Right cardiac atrium (tissue), 5 donors: ENCODE data around the gene ARPC4. TPM values are rescaled to one million over a fixed set of nuclear protein-coding genes. Genes with fewer than 3 reads are reported as not detected.

Source experiments
- ATAC-seq, 2 donors: fragments of 200-7000 bp; cut with Tn5 transposase; one replicate each; pipeline versions ENCODE4 v1.8.0 to v1.9.1; 2020; ENCODE audit warnings: moderate library complexity in 2 of 2, mild to moderate bottlenecking in 1 of 2
- DNase-seq, 3 donors: peaks; one replicate each; pipeline ENCODE4 v3.0.0-alpha.2; 2020
- H3K27ac ChIP-seq: one replicate; pipeline ENCODE4 v1.5.1; 2013; ENCODE audit warnings: mild to moderate bottlenecking, low read length, control low read depth, moderate library complexity
- H3K27me3 ChIP-seq: one replicate; pipeline ENCODE4 v1.6.1; 2013; ENCODE audit not compliant: control insufficient read depth, insufficient read depth
- H3K4me1 ChIP-seq: one replicate; pipeline ENCODE4 v1.6.1; 2013; ENCODE audit warnings: low read length; ENCODE audit not compliant: control insufficient read depth, insufficient read depth
- H3K4me3 ChIP-seq: one replicate; pipeline ENCODE4 v1.5.1; 2013; ENCODE audit warnings: low read length, control low read depth
- H3K9me3 ChIP-seq: one replicate; pipeline ENCODE4 v1.6.1; 2013; ENCODE audit warnings: low read length; ENCODE audit not compliant: control insufficient read depth
- WGBS: extraction: QIAGEN DNeasy Blood & Tissue Kit; methylation state at CpG from one replicate; pipeline ENCODE4 v1.1.7; 2013; 5-methylcytosine and 5-hydroxymethylcytosine counted together
- intact Hi-C, 4 donors: fragments of 100-400 bp; cut with DNase I; formaldehyde crosslinking; loops; one replicate each; pipeline versions ENCODE4 v1.11.0 to v1.14.0; 2022 to 2023
- polyA plus RNA-seq: library from polyadenylated mRNA; stranded (reverse); fragments of 200-250 nt; gene quantifications from one replicate; pipeline ENCODE4 v1.2.3, GENCODE V29; 2013
- total RNA-seq, 4 donors: library from RNA; stranded (reverse); fragmentation: NEBNext Ultra II Directional; extraction: Animal tissue kit (Norgen Biotek cat#: 25700); gene quantifications; one replicate each; pipeline ENCODE4 v1.2.1, GENCODE V29; 2021
- donor health status: healthy with polysubstance abuse.
- donor health status: DM: no; HTN: yes; CAD: no.
- donor health status: DM: no; HTN: no; CAD: no.
- donor health status: DM: no; HTN: yes; CAD: no; lungs with severe emphysema.
- donor health status: DM: yes; HTN: yes; CAD: no.

Gene ARPC4
- total and polyA plus RNA-seq, 5 donors = 51.1 to 104 (median 68.7) TPM

- 81% methylated on average over 7 of the region's 7 CpGs for WGBS
- DNase-seq (no peak), ATAC-seq (no peak)
- no peak overlapping the region for H3K4me3 ChIP-seq
- intact Hi-C loops = no loop called here
- H3K4me1 ChIP-seq = no peaks in the 10 kb centered on the region
- H3K9me3 ChIP-seq = no peaks in the 10 kb centered on the region
- H3K27me3 ChIP-seq = no peaks in the 10 kb centered on the region
- H3K27ac ChIP-seq = no peak overlapping the region
Observed at GRCh38 chr3:9818666-9819335, 25.9 kb downstream of the ARPC4 start.

DNA sequence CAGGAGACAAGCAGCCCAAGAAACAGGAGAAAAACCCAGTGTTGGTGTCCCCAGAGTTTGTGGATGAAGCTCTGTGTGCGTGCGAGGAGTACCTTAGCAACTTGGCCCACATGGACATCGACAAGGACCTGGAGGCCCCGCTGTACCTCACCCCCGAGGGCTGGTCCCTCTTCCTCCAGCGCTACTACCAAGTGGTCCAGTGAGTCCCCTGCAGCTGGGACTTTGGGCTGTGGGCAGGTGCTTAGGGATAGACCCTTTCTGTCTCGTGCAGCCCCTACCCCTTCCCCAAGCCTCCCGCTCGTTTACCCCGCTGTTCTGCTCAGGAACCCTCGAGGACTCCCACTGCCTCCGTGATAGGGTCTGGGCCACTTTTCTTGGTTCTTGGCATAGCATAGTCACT, 27.7 kb downstream of the ARPC4 start:
- H3K27ac ChIP-seq = no peak overlapping the region
- H3K4me3 ChIP-seq = no peak overlapping the region
- H3K4me1 ChIP-seq = no peaks in the 10 kb centered on the region
- H3K9me3 ChIP-seq = no peaks in the 10 kb centered on the region
- intact Hi-C loops = no loop called here
- DNase-seq = no peak
- no peak for ATAC-seq
- no peaks in the 10 kb centered on the region for H3K27me3 ChIP-seq
- WGBS = 89% methylated on average over 12 of the region's 12 CpGs

DNA sequence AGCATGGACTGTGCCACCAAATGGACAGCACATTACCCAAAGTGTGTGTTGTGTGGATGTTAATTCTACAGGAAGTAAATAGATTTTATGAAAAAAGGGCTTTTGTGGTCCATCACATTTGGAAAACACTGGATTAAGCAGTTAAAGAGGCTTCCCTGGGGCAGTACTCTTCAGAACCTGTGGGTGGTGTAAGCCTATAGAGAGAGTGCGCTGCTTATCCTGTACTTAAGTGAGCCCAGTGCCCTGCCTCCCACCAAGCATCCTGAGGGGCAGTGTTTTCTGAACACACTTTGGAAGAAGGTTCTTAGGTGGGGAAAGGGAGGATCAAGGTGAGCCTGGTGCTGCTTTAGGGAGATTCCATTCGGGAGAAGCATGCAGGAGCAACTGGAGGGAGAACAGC, 28.1 kb downstream of the ARPC4 start:
- Histone ChIP-seq H3K27me3 (no peaks in the 10 kb centered on the region), H3K4me1 (no peaks in the 10 kb centered on the region), H3K9me3 (no peaks in the 10 kb centered on the region), H3K4me3 (no peak overlapping the region), H3K27ac (no peak overlapping the region)
- intact Hi-C loops = no loop called here
- WGBS = 73% methylated on average over 2 of the region's 2 CpGs
- DNase-seq (no peak), ATAC-seq (no peak)

DNA sequence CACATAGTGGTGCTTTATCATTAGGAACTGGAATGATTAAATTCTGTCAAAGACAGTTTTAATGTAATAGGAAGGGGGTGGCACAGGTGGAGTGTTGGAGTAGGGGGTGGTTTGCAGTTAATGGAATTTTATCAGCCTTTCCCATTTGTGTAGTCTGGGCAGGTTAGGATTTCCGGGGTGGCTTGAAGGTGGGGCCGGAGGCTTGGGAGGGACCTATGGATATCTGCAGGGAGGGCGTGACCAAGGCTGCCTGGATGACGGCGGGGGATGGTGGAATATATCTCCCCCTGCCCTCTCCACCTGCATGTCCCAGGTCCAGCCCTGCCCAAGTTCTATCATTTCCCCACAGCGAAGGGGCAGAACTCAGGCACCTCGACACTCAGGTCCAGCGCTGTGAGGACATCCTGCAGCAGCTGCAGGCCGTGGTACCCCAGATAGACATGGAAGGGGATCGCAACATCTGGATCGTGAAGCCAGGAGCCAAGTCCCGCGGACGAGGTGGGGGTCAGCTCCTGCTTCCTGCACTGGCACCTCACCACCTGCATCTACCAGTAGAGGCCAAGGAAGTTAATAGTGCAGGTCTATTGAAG, 32.7 kb downstream of the ARPC4 start:
- H3K4me1 ChIP-seq = no peaks in the 10 kb centered on the region
- no peak overlapping the region for H3K4me3 ChIP-seq
- H3K27ac ChIP-seq = no peak overlapping the region
- H3K9me3 ChIP-seq = no peaks in the 10 kb centered on the region
- intact Hi-C loops = no loop called here
- WGBS = 71% methylated on average over 14 of the region's 14 CpGs
- DNase-seq (no peak), ATAC-seq (peak in 1 of 2 donors; percentile 24)
- H3K27me3 ChIP-seq = no peaks in the 10 kb centered on the region

DNA sequence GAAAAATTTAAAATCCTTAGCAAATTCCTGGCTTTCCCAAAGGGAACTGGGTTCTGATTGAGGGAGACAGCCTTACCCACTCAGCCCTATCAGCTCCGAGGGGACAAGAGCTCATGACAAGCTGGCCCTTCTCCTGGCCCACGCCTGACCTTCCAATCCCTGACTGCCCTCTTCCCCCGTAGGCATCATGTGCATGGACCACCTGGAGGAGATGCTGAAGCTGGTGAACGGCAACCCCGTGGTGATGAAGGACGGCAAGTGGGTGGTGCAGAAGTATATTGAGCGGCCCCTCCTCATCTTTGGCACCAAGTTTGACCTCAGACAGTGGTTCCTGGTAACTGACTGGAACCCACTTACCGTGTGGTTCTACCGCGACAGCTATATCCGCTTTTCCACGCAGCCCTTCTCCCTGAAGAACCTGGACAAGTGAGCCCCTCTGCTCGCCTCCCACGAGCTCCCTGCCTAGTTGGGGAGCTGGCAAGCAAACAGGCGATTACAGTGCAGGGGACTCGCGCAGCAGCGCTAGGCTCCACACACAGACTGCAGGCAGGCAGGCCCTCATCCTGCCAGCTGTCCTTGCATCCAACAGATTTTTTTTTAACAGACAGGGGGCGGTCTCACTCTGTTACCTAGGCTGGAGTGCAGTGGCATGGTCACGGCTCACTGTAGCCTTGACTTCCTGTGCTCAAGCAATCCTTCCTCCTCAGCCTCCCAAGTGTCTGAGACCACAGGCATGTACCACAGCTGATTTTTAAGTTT, 34.1 kb downstream of the ARPC4 start:
- no peak for DNase-seq
- Histone ChIP-seq H3K4me1 (no peaks in the 10 kb centered on the region), H3K27me3 (no peaks in the 10 kb centered on the region), H3K27ac (no peak overlapping the region), H3K9me3 (no peaks in the 10 kb centered on the region), H3K4me3 (no peak overlapping the region)
- peak in 1 of 2 donors; percentile 37 for ATAC-seq
- WGBS = 77% methylated on average over 20 of the region's 20 CpGs
- intact Hi-C loops = no loop called here

GRCh38 chr3:9828801-9829755, 36.2 kb downstream of the ARPC4 start:
- intact Hi-C loops = no loop called here
- Histone ChIP-seq H3K27ac (no peak overlapping the region), H3K27me3 (no peaks in the 10 kb centered on the region), H3K9me3 (no peaks in the 10 kb centered on the region), H3K4me1 (no peaks in the 10 kb centered on the region), H3K4me3 (no peak overlapping the region)
- ATAC-seq = peak in 1 of 2 donors; percentile 20
- WGBS = 95% methylated on average over 17 of the region's 17 CpGs
- DNase-seq = no peak

- ATAC-seq (no peak), DNase-seq (no peak)
- no peaks in the 10 kb centered on the region for H3K9me3 ChIP-seq
- H3K27ac ChIP-seq = no peak overlapping the region
- H3K27me3 ChIP-seq = no peaks in the 10 kb centered on the region
- intact Hi-C loops = no loop called here
- no peaks in the 10 kb centered on the region for H3K4me1 ChIP-seq
- no peak overlapping the region for H3K4me3 ChIP-seq
- WGBS = 92% methylated on average over 3 of the region's 3 CpGs
Observed at GRCh38 chr3:9831253-9831652, 38.4 kb downstream of the ARPC4 start.

GRCh38 chr3:9833078-9833477, 40.2 kb downstream of the ARPC4 start:
- no peak for DNase-seq
- H3K27me3 ChIP-seq = no peaks in the 10 kb centered on the region
- no peaks in the 10 kb centered on the region for H3K4me1 ChIP-seq
- no peak overlapping the region for H3K27ac ChIP-seq
- no peak for ATAC-seq
- no peak overlapping the region for H3K4me3 ChIP-seq
- 91% methylated on average over 9 of the region's 9 CpGs for WGBS
- intact Hi-C loops = no loop called here
- H3K9me3 ChIP-seq = no peaks in the 10 kb centered on the region

DNA sequence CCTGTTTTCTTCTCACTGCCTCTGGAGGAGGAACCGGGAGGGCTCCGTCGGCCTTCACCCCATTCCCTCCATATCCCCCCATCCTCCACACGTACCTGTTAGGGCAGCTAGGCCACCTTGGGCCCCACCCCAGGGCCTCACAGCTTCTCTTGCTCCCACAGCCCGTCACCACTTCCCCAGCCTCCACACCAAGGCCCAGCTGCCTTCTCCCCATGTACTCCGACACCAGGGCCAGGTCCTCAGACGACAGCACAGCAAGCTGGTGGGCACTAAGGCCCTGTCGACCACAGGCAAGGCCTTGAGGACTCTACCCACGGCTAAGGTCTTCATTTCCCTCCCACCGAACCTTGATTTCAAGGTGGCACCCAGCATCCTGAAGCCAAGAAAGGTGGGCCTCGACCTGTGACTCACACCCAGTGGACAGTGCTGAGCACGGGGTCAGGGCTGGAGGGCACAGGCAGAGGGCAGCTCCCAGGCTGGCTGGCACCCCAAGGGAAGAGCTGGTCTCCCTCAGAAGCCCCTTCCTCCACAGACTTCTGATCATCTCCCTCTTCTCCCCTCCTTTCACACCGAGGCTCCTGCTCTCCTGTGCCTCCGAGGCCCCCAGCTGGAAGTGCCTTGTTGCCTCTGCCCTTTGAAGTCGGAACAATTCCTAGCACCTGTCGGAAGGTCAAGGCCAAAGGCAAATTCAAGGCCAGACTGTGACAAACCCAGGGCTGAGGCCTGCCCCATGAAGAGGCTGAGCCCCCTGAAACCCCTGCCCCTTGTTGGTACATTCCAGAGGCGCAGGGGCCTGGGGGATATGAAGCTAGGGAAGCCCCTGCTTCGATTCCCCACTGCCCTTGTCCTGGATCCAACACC, 41.9 kb downstream of the ARPC4 start:
- Histone ChIP-seq H3K27me3 (no peaks in the 10 kb centered on the region), H3K27ac (no peak overlapping the region), H3K4me1 (no peaks in the 10 kb centered on the region), H3K9me3 (no peaks in the 10 kb centered on the region), H3K4me3 (no peak overlapping the region)
- ATAC-seq = peak in 1 of 2 donors; percentile 5
- intact Hi-C loops = no loop called here
- no peak for DNase-seq
- WGBS = 83% methylated on average over 18 of the region's 18 CpGs
